DMS53 (cell line): ENCODE data around the gene USP6NL.

Experiments
- DNase-seq: peaks from one replicate; lab custom pipeline; 2025; lab: John Stamatoyannopoulos, UW

Gene USP6NL

DNA sequence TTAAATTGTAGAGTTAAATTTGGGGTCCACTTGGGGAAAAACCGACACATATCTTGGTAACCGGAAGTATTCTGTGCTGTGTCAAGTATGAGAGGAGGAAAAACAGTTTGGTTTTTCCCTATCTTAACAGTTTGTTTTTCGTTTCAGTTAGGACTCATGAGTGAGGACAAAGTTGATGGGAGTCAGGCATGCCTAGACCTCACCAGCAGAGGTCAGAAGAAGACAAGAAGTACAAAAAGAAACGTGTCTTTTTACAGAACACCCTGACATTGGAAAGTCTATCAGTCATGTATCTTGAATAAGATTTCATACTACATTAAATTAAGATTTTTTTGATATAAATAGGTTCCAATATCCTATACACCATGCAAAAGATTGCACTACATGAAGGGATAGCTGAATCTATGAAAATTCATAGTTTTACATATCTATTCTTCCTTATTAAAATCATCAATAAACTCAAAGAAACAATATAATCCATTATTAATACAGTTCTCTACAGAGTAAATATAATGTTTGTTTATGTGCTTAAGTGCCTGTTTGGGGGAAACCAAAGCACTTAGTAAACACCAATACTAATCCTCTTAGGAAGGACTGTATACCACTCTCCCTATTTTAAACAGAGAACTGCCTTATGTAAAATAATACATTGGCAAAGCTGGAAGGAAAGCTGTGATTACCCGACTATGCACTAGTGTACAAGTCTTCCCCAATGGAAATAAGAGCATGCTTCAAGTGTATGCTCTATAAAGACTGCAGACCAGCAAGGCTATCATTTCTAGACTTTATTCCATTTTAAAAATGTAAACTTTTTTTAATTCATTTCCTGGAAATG, 95.6 kb downstream of the USP6NL start:
- DNase-seq = peak; percentile 87

DNA sequence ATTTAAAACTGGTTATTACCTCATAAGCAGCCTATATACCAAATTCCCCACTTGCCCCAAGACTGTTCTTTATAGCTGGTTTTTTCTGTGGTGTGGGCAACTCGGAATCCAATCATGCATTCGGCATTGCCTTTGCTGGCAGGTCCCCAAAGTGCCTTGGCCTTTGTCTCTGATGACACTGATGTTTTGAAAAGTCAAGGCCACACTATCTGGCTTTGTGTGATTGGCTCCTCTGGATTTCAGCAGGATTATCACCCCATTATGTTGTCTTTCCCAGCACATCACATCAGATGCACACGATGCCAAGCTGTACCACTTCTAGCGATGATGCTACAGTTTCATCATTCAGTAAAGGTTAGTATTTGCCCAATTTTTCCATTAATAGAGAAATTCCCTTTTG, 97.7 kb downstream of the USP6NL start:
- no peak for DNase-seq

- no peak for DNase-seq
Observed at GRCh38 chr10:11512596-11512995, 98.9 kb downstream of the USP6NL start.

DNA sequence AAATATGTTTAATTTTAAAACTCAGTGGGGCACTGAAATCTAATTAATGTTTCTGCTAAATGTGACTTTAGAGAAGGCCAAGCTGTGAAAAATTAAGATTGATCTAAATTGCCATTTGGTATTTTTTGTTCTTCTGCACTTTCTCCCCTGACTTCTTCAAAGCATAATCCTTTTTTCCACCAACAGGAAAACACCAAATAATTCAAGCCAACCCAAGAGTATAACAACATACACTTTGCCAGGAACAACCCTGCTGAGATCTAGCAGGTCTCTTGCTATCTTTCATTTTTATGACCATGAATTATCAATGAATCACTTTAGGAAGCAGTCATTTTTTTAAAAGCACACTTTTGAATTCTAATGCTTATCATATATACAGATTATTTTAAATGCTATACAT, 100.1 kb downstream of the USP6NL start:
- no peak for DNase-seq

GRCh38 chr10:11510736-11511135, 100.7 kb downstream of the USP6NL start:
- DNase-seq = no peak

- DNase-seq = no peak
Observed at GRCh38 chr10:11510281-11510680, 101.2 kb downstream of the USP6NL start.

DNA sequence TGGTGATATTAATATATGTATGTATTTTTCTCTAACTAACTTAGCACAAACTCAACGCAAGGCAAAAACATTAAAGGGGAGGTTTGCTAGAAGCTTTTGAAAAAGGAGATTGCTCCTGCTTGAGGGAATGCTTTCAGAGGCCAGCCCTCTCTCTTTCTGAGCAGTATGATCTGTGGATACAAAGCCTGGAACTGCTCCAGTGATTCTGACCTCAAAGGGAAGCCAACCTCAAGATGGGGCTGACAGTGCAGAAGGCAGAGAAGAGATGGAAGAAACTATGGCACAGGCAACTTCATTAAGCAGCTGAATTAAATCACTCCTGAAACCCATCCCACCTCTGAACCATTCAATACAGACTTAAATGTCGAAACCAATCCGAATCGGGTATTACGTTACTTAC, 102.4 kb downstream of the USP6NL start:
- no peak for DNase-seq

DNA sequence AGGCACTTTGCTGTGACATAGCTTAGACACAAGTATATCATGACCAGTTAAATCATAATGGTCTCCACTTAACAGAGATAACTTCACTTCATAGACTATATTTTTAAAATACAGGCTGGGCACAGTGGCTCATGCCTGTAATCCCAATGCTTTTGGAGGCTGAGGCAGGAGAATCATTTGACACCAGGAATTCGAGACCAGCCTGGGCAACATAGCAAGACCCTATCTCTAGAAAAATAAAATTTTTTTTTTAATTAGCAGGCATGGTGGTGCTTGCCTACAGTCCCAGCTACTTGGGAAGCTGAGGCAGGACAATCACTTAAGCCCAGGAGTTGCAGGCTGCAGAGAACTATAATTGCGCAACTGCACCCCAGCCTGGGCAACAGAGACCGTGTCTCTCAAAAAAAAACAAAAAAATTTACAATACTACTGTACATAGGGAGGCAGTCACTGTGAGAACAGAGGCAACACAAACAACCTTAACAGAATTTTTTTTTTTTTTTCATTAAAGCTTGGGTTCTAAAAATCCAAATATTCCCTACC, 105.1 kb downstream of the USP6NL start:
- DNase-seq = no peak

DNA sequence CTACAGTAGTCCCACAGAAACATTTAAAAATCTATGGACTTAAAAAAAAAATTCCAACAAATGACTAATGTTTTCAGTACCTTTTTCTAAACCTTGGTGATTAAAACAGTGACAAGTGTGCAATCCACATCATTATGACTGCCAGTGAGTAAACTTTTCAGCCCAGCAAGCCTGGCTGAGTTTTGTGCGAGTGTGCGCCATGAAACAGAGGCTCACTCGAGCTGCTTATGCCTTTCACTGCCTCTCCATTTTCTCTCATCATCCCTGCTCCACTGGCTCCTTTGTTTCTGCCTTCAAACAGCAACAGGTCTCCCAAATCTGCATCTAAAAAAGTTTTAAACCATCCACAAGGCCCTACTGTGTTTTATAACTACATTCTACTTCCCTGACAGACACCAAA, 105.8 kb downstream of the USP6NL start:
- DNase-seq = no peak

GRCh38 chr10:11504566-11505285, 106.7 kb downstream of the USP6NL start:
- DNase-seq = no peak

GRCh38 chr10:11501600-11501999, 109.8 kb downstream of the USP6NL start:
- DNase-seq = no peak

DNA sequence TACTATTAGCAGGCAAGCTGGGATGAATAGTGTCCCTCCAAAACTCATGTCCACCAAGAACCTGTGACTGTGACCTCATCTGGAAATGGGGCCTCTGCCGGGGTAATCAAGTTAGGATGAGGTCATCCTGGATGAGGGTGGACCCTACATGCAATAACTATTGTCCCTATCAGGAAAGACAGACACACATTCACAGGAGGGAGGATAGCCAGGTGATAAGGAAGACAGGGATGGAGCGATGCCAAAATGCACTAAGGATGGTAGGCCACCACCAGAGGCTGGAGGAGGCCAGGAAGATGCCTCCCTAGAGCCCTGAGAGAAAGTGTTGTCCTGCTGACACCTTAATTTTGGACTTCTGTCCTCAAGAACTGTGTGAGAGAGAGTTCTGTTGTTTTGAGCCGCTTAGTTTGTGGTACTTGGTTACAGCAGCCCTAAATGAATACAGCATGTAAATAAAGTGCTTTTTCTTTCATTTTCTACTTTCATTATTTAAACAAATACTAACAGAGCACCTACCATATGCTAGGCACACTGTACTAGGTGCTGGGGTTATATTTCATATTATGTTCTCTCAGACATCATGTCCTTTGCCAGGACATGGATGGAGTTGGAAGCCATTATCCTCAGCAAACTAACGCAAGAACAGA, 111.9 kb downstream of the USP6NL start:
- no peak for DNase-seq

- no peak for DNase-seq
Observed at GRCh38 chr10:11498399-11498798, 113.1 kb downstream of the USP6NL start.

DNA sequence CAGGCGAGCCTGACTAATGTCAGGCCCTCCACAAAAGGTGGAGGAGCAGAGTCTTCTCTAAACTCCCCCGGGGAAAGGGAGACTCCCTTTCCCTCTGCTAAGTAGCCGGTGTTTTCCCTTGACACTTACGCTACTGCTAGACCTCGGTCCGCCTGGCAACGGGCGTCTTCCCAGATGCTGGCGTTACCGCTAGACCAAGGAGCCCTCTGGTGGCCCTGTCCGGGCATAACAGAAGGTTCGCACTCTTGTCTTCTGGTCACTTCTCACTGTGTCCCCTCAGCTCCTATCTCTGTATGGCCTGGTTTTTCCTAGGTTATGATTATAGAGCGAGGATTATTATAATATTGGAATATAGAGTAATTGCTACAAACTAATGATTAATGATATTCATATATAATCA, 116.5 kb downstream of the USP6NL start:
- DNase-seq = peak; percentile 6

GRCh38 chr10:11493646-11494045, 117.8 kb downstream of the USP6NL start:
- no peak for DNase-seq

- no peak for DNase-seq
Observed at GRCh38 chr10:11491087-11491486, 120.4 kb downstream of the USP6NL start.

DNA sequence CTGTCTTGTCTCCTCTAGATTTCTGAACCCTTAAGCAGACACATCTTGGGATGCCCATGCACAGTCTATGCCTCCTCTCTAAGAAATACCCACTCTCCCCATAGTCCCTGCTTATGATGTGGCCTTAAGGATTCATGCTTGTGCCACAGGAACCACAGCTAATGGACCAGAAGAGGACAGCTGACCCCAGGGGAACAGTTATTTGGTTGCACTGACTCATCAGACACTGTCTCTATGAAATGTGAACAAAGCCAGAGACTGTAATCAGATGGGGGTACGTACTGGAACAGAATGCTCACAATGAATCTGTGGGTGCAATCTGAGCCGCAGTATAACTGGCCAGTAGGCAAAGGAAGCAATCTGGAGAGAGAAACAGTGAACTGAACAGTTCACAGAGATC, 121.9 kb downstream of the USP6NL start:
- DNase-seq = no peak

GRCh38 chr10:11488126-11488525, 123.3 kb downstream of the USP6NL start:
- DNase-seq = no peak

DNA sequence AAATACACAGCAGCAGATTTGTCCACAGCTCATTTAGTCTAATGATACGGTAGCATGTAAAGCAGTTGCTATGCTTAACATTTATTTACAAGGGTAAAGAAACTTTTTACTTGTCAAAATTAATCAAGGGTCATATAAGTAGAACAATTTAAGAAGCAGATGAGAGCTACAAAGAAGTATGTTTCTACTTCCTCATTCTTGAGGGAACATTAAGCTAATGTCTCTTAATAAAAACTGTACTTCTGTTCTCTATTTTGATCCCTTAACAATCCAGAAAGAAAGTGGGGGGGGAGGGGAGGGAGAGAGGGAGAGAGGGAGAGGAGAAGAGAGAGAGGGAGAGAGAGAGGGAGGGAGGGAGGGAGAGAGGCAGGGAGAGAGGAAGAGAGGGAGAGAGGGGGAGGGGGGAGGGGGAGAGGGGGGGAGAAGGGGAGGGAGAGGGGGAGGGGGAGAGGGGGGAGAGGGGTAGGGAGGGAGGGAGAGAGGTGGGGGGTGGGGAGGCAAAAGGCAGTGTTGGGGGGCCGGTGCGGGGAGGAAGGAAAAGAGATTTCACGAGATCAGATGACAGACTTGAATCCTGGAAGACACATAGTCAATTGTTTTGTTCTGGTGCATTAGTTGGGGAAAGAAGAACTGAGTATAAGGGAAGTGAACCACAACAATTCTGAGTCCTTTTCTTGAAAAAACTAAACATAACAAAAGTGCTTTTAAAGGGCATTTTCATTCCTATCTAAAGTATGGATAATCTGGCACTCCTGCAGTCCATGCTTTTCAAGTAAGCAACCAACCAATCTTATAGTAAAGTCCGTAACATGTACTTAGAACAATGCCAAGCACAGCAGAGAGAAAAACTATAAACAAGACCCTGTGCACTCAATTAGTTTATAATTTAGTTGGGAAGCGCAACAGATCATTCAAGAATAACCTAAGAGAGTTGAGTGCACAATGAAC, 128.0 kb downstream of the USP6NL start:
- no peak for DNase-seq

DNA sequence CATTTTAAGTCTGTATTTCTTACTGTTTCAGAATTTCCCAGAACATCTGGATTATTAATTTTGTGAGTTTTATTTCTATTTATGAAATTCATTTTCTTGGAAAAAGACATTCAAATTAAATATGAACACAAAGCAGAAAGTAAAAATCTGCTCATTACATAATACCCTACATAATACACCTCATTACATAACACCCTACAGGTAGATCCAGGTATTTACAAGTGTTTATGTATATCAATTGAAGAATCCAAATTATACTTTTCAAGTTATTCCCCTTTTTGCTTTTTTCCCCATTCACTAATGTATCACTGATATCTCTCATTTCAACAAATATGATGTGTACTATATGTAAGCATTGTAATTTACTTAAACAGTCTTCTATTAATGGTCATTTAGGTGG, 129.1 kb downstream of the USP6NL start:
- DNase-seq = peak; percentile 8

DNA sequence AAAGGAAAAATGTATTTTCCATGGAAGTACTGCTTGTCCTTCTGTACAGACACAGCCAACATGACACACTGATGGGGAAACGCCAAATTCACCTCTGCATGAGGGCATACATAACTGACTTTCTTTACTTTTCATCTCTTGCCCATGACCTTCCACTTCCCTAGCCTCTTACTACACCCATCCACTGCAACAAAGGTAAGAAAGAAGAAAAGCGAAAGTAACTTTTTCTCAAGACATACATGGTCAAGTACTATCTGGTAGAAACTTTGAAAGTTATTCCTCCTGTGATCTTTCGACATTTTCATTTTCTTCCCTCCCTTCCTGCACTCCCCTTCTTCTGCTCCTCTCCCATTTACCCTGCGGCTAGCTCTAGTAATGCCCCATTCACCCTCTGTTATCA, 130.8 kb downstream of the USP6NL start:
- DNase-seq = no peak

- no peak for DNase-seq
Observed at GRCh38 chr10:11479300-11479699, 132.2 kb downstream of the USP6NL start.
